Measurements from ENCODE around the gene TUBB6. TPM values are rescaled to one million over a fixed set of nuclear protein-coding genes. Genes with fewer than 3 reads are reported as not detected.
A peak's percentile ranks its signal among the peaks of the same experiment; 100 is the strongest.

The TUBB6 gene
- total RNA-seq, 1 donor from 2014 or later, result 273 TPM

- no peak for DNase-seq
These were observed 6.7 kb downstream of the TUBB6 start for GRCh38 chr18:12314591-12315305.

DNA sequence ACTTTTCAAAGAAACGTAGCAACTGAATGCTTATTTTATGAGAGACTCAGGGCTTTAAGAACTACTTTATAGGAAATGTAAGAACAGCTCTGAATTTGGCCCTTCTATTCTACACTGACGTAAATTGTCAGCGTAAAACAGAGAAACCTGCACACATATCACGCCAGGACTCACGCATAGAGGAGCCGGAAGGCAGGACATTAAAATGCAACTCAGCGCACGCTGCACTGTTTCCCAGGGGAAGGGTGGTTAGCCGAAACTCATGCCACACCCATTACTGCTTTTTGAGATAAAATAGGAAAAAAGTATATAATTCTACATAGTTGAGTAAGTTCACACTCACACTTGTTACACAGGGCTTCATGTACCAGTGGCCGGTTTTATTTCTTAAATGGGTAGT lies 7.4 kb downstream of the TUBB6 start:
- DNase-seq, result no peak

DNA sequence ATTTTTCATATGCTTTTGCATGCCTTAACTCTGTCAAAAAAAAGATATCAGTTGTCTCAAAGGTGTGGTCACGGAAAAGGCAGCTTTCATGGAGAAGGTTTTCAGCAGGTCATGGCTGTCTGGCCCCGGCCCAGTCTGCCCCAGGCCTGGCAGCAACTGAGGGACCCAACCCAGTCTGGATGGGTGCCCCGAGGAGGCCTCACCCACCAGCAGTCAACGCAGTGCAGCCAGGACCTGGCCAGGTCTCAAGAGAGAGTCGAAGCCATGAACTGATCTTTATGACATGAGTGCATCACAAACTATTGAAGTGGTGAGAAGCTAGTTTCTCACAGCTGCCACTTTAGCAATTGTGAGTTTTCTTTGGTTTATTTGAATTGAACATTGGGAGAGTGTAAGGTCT lies 7.9 kb downstream of the TUBB6 start:
- no peak for DNase-seq

GRCh38 chr18:12317664-12318333 lies 9.8 kb downstream of the TUBB6 start:
- DNase-seq, result peak; percentile 70

DNA sequence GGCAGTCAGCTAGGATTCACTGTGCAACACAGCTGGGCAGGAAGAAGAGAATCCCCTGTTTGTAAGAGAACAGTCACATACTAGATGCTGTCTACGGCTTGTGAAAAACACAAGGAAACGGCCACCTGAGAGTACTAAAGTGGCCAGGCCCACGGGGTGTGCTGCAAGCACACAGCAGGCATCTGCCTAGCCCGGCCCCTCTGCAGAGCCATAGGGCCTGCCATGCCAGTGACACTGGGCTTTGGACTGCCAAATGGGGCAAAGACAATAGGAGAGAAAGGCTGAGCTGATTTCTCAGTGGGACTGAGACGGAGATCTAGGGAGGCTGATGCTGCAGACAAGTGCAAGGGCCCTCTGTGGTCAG lies 10.3 kb downstream of the TUBB6 start:
- no peak for DNase-seq

DNA sequence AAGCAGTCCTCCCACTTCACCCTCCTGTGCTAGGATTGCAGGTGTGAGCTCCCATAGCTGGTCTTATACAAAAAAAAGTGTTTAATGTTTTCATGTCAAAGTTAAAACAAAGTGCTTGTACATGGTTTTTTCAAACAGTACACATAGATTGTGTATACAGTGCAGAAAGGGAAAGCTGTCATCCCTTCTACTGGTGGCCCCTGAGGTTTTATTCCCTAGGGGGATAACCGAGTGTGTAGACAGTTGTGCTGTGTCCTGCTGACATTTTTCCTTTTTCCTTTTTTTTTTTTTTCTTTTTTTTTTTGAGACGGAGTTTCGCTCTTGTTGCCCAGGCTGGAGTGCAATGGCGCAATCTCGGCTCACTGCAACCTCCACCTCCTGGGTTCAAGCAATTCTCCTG lies 10.8 kb downstream of the TUBB6 start:
- DNase-seq, result no peak

- no peak for DNase-seq
These were observed 13.3 kb downstream of the TUBB6 start for GRCh38 chr18:12321333-12321732.

- DNase-seq, result no peak
These were observed 17.1 kb downstream of the TUBB6 start for GRCh38 chr18:12324991-12325725.

DNA sequence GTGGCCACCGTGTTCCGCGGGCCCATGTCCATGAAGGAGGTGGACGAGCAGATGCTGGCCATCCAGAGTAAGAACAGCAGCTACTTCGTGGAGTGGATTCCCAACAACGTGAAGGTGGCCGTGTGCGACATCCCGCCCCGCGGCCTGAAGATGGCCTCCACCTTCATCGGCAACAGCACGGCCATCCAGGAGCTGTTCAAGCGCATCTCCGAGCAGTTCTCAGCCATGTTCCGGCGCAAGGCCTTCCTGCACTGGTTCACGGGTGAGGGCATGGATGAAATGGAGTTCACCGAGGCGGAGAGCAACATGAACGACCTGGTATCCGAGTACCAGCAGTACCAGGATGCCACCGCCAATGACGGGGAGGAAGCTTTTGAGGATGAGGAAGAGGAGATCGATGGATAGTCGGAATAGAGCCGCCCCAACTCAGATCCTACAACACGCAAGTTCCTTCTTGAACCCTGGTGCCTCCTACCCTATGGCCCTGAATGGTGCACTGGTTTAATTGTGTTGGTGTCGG lies 17.7 kb downstream of the TUBB6 start:
- DNase-seq, result no peak

DNA sequence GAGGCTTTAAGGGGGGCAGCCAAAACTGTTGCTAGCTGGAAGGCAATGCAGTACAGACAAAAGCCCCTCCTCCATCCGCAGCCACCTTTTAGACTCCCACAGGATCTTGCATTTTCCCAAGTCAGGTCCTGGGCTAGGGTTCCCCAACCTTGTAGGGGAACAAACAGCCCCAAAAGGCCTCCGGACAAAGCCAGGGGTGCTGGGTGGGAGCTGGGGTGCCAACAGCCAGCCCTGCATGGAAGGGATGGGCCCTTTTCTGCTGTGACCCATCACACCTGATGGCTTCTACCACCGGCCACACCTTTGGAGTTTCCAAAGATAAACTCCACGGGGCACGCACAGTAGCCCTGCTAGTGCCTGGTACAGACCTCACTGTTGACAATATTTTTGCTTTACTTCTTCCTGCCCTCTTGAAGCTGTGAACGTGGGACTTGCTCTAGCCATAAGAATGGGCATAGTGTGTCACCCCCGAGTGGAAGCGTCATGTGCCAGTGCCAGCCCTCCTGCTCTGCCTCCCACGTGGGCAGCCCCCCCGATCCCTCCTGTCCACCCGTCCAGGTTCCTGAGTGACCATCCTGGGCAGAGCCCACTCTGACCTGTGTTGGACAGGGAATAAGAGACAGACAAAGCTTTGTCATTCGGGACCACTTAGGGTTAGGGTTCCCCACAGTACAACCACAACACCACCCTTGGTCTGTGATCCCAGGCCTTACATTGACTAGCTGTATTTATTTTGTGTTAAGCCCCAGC lies 18.8 kb downstream of the TUBB6 start:
- DNase-seq, result no peak

GRCh38 chr18:12327510-12328178 lies 19.6 kb downstream of the TUBB6 start:
- peak; percentile 89 for DNase-seq

DNA sequence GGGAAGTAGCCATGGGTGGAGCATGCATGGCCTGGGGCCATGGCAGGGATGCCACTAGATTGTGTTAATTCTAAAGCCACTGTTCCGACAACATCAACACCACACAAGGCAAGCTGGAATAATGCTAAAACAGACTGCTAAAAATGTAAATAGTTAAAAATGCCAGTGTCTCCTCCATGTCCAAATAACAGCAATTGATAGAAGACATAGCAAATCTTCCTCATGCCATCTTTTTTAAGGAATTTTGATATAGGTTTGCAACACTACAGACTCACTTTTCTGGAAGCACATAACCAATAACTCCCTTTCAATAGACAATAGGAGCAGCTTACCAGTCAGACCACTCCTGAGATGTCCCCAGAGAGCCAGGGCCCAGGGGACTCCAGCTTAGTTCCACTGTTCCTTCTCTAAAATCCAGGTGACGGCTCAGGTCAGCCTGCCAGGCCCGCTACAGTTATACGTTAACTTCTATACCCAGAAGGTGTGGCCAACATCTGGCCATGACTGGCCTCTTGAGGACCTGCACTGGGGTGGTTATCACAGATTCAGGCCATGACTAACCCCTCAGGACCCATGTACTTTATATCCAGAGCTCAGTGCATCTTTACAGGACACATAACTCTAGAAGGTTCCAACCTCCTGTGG lies 20.3 kb downstream of the TUBB6 start:
- DNase-seq, result no peak

GRCh38 chr18:12329125-12329698 lies 21.2 kb downstream of the TUBB6 start:
- no peak for DNase-seq

DNA sequence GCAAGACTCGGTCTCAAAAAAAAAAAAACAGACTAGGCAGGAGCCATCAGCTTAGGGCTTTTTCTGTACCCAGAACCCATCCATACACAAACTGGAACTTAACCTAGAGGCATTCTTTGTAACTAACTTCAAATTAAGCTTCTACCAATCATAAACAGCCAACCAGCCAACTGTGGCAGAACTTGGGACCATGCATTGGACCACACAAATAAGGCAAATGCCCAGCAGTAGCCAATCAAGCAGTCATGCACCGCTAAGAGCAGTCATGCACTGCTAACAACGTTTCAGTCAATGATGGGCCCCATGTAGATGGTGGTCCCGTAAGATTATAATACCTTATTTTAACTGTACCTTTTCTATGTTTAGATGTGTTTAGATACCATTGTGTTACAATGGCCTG lies 22.7 kb downstream of the TUBB6 start:
- no peak for DNase-seq

DNA sequence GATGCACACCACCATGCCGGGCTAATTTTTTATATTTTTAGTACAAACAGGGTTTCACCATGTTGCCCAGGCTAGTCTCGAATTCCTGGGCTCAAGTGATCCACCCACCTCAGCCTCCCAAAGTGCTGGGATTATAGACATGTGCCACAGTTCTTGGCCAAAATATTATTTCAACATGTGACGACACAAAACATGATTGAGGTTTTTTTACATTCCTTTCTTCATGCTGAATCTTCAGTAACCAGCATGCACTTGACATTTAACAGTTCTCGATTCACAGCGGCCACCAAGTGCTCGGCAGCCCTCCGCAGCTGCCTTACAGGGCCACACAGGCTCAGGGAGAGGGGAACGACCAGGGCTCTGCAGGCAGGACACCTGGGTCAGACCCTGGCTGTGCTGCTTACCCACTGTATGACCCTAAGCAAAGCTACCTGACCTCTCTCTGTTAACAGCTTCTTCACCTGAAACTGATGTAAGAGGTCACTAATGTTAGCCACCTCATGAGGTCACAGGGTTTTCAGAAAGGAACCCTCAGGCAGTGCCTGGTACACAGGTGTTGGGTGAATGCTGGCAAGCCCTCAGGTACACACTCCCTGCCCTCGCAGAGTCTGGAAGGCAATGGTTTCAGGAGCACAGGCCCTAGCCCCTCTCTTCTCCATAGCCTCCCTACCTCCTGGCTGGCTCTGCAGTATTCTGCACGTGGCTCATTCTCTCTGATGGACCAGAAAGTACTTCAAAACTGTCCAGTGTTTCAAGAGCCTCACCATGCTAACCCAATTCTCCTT lies 25.7 kb downstream of the TUBB6 start:
- no peak for DNase-seq

GRCh38 chr18:12334366-12334808 lies 26.3 kb downstream of the TUBB6 start:
- DNase-seq, result no peak

DNA sequence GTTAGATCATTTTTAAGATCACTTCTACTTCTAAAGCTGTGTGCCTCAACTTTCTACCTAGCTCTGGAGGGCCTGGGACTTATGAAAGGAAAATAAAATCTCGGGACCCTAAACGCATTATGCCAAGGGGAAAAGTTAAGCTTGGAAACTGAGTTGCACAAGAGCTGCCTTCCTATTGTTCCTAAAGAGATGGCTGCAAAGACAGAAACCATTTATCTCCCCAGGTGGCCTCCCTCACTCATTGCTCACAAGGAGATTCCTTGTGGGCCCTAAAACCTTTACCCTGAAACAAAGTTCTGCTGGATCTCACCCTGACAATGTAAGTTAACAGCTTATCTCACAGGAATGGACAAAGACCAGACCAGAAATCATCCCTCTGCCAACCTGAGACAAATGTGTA lies 26.8 kb downstream of the TUBB6 start:
- no peak for DNase-seq

DNA sequence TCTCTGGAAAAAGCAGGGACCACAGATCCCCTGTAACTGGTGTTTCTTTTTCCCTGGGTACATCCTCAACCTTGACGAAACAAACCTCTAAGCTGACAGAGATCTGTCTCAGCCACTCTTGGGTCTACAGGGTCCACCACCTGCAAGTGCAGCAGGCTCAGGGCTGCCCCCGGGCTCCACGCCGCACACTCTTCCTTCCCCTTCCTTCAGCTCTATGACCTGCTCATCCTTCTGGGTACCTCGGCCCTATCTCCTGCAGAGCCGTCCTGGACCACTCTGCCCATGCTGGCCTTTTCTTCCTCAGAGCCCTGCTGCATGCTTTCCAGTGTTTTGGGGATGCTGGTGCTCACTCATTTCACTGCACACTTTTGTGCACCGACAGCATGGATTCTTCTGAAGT lies 27.5 kb downstream of the TUBB6 start:
- DNase-seq, result no peak

DNA sequence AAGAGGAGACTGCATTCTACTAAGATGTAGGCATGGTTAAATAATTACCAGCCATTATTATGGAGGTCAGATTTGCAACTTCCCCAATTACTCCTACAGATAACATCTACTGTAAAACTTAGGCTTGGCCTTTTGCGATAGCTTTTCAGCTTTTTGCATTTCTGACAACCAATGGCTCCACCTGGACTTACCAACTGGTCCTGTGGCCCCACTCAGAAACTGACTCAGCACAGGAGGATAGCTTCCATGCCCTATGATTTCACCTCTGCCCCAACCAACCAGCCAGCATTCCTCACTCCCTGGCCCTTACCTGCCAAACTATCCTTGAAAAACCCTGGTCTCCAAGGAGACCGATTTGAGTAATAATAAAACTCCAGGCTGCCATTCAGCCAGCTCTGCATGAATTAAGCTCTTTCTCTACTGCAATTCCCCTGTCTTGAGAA lies 28.2 kb downstream of the TUBB6 start:
- DNase-seq, result no peak

DNA sequence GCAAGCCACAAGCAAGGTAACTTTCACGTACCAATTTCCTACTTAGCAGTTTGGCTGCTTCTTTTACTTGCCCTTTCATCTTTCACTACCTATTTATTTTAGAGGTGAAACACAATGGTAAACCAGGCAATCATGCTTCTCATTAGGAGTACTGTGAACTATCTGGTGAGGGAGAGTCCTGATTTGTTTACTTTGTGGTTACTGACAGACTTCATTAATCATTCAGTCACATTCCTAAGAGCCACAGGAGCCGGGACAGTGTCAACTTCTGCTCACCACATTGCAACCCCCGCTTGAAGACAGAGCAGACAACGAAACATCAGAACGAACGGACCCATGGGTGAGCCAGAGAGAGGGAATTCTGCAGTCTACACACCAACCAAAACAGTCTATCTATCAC lies 28.8 kb downstream of the TUBB6 start:
- no peak for DNase-seq

All from tongue (tissue), 2 donors.